OCI-LY7 (cell line): ENCODE data around the gene SMIM10L2A.

Experiments used
- CTCF ChIP-seq: fragments of 200-600 bp; sonication (generic); conservative IDR thresholded peaks from 2 replicates; pipeline ENCODE4 v1.5.1; 2014; ENCODE audit warnings: mild to moderate bottlenecking, antibody characterized with exemption, low read length, moderate library complexity, mixed read lengths
- EZH2phosphoT487 ChIP-seq: fragments of 200-600 bp; sonication (generic); IDR thresholded peaks from 2 replicates; pipeline ENCODE4 v1.6.1; 2018; ENCODE audit warnings: low read depth, borderline replicate concordance, mild to moderate bottlenecking, mixed run types, antibody characterized with exemption, low read length, moderate library complexity, mixed read lengths

GRCh38 chrX:135421932-135422809 is at the start of gene SMIM10L2A:
- TF ChIP-seq CTCF, result no peak
- no peak for TF ChIP-seq EZH2phosphoT487
